ENCODE data around the gene C22orf31. TPM values are rescaled to one million over a fixed set of nuclear protein-coding genes. Genes with fewer than 3 reads are reported as not detected.

Gene C22orf31
- total RNA-seq, 1 experiment from 2014 or later, result not detected

- BruUV-seq (replicated peaks), result no TSS peak
- intact Hi-C loops (cut with micrococcal nuclease; ENCODE audit: unreplicated experiment), result loop anchor here (10.0 kb wide), 1 partner anchor 77 kb away; no protein-coding TSS in a partner anchor
- Histone ChIP-seq H3K4me1 (ENCODE audit: insufficient read depth, low read length, poor library complexity, severe bottlenecking) (peaks cover 47% of the 10 kb centered on the region), H3K9me3 (ENCODE audit: low read depth, low read length, poor library complexity, severe bottlenecking) (no peaks in the 10 kb centered on the region), H3K27me3 (replicated peaks; ENCODE audit: insufficient read depth, low read depth, low read length, poor library complexity) (no peaks in the 10 kb centered on the region), H3K27ac (ENCODE audit: low read depth, low read length, poor library complexity, severe bottlenecking) (peak overlapping the region; percentile 50), H3K4me3 (ENCODE audit: low read depth, low read length, poor library complexity, severe bottlenecking) (no peak overlapping the region), H3K36me3 (ENCODE audit: insufficient read depth, low read length, poor library complexity, severe bottlenecking) (no peaks in the 10 kb centered on the region)
- ChIA-PET CTCF (interaction anchor here (0.6 kb wide), 1 partner anchor 86 kb away, joined by 10 read pairs; no protein-coding TSS in a partner anchor), POLR2A (ENCODE audit: low non-redundant PET) (no interaction called here)
- no peak for TF ChIP-seq EZH2 (IDR thresholded peaks at IDR 0.05; ENCODE audit: borderline replicate concordance, low read depth, low read length, poor library complexity, severe bottlenecking)
- TF ChIP-seq CTCF (conservative IDR thresholded peaks at IDR 0.05; ENCODE audit: low read depth, low read length), result peak; percentile 37; the same call in 1 of the 2 replicates
- no peak for DNase-seq (ENCODE audit: low spot score)
Observed at GRCh38 chr22:29078036-29078868, 16.6 kb upstream of the C22orf31 start.

GRCh38 chr22:29074276-29074772 lies 12.7 kb upstream of the C22orf31 start:
- Histone ChIP-seq H3K4me1 (ENCODE audit: insufficient read depth, low read length, poor library complexity, severe bottlenecking) (peaks cover 22% of the 10 kb centered on the region), H3K4me3 (ENCODE audit: low read depth, low read length, poor library complexity, severe bottlenecking) (peak overlapping the region; percentile 71), H3K27me3 (replicated peaks; ENCODE audit: insufficient read depth, low read depth, low read length, poor library complexity) (no peaks in the 10 kb centered on the region), H3K27ac (ENCODE audit: low read depth, low read length, poor library complexity, severe bottlenecking) (no peak overlapping the region), H3K9me3 (ENCODE audit: low read depth, low read length, poor library complexity, severe bottlenecking) (no peaks in the 10 kb centered on the region), H3K36me3 (ENCODE audit: insufficient read depth, low read length, poor library complexity, severe bottlenecking) (no peaks in the 10 kb centered on the region)
- TF ChIP-seq EZH2 (IDR thresholded peaks at IDR 0.05; ENCODE audit: borderline replicate concordance, low read depth, low read length, poor library complexity, severe bottlenecking) (no peak), CTCF (conservative IDR thresholded peaks at IDR 0.05; ENCODE audit: low read depth, low read length) (no peak)
- intact Hi-C loops (cut with micrococcal nuclease; ENCODE audit: unreplicated experiment), result loop anchor here (10.0 kb wide), 1 partner anchor 80 kb away; no protein-coding TSS in a partner anchor
- ChIA-PET CTCF (no interaction called here), POLR2A (ENCODE audit: low non-redundant PET) (no interaction called here)
- DNase-seq (ENCODE audit: low spot score), result no peak
- BruUV-seq (replicated peaks), result no TSS peak

- no peak overlapping the region for H3K27ac ChIP-seq (ENCODE audit: low read depth, low read length, poor library complexity, severe bottlenecking)
- peaks cover 16% of the 10 kb centered on the region for H3K4me1 ChIP-seq (ENCODE audit: insufficient read depth, low read length, poor library complexity, severe bottlenecking)
- H3K36me3 ChIP-seq (ENCODE audit: insufficient read depth, low read length, poor library complexity, severe bottlenecking), result no peaks in the 10 kb centered on the region
- intact Hi-C loops (cut with micrococcal nuclease; ENCODE audit: unreplicated experiment), result loop anchor here (10.0 kb wide), 1 partner anchor 81 kb away; no protein-coding TSS in a partner anchor
- no peak for TF ChIP-seq EZH2 (IDR thresholded peaks at IDR 0.05; ENCODE audit: borderline replicate concordance, low read depth, low read length, poor library complexity, severe bottlenecking)
- TF ChIP-seq CTCF (conservative IDR thresholded peaks at IDR 0.05; ENCODE audit: low read depth, low read length), result no peak
- H3K27me3 ChIP-seq (replicated peaks; ENCODE audit: insufficient read depth, low read depth, low read length, poor library complexity), result no peaks in the 10 kb centered on the region
- CTCF ChIA-PET, result no interaction called here
- no peaks in the 10 kb centered on the region for H3K9me3 ChIP-seq (ENCODE audit: low read depth, low read length, poor library complexity, severe bottlenecking)
- H3K4me3 ChIP-seq (ENCODE audit: low read depth, low read length, poor library complexity, severe bottlenecking), result peak overlapping the region; percentile 71
- BruUV-seq (replicated peaks), result no TSS peak
- peak; percentile 49 for DNase-seq (ENCODE audit: low spot score)
- POLR2A ChIA-PET (ENCODE audit: low non-redundant PET), result no interaction called here
Observed at GRCh38 chr22:29073618-29074275, 12.1 kb upstream of the C22orf31 start.
